NT2/D1 (cell line): ENCODE results near the gene AGAP1.

Experiments
- SUZ12 ChIP-seq: IDR thresholded peaks from 2 replicates; pipeline ENCODE4 v1.6.1; 2011; ENCODE audit not compliant: insufficient read length, insufficient read depth; ENCODE audit errors: extremely low read depth
- YY1 ChIP-seq: IDR thresholded peaks from 2 replicates; pipeline ENCODE4 v1.6.1; 2011; ENCODE audit not compliant: insufficient read length, insufficient read depth
- ZNF274 ChIP-seq: IDR thresholded peaks from 2 replicates; pipeline ENCODE4 v1.6.1; 2011; ENCODE audit warnings: mild to moderate bottlenecking, low read depth, low read length

DNA sequence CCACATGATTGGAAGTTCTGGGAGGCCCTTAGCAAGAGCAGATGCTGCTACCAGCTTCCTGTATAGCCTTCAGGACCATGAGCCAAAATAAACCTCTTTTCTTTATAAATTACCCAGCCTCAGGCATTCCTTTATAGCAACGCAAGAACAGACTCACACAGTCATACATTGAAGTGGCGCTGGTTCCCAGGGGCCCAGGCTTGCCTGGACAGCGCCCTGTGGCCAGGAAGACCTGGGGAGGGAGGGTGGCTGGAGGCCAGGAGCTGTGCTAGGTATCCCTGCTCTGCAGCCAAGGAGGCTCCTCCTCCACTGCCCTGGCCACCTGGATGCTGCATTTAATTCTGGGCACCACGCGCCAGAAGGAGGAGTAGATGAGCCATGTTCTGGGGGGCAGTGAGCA lies 98.1 kb downstream of the AGAP1 start:
- TF ChIP-seq YY1 (no peak), SUZ12 (no peak), ZNF274 (no peak)
